CD14-positive monocyte (primary cell): ENCODE data around the gene LRP1B. TPM values are rescaled to one million over a fixed set of nuclear protein-coding genes. Genes with fewer than 3 reads are reported as not detected.

Experiments used
- DNase-seq, 3 donors: peaks; one replicate each; pipeline ENCODE4 v3.0.0-alpha.2; 2011 to 2022
- H2AFZ ChIP-seq: 2 replicates; pipeline ENCODE4 v1.6.0; 2012; ENCODE audit warnings: mild to moderate bottlenecking, low read depth, low read length, inconsistent platforms; ENCODE audit not compliant: insufficient read depth, poor library complexity, severe bottlenecking
- H3K27ac ChIP-seq, 2 donors: 1 replicate in 1 of 2; 2 replicates in 1 of 2; pipeline ENCODE4 v1.5.1; 2012 to 2013; ENCODE audit warnings: low read length in 2 of 2, control low read depth in 1 of 2, inconsistent platforms in 1 of 2, low read depth in 1 of 2, mild to moderate bottlenecking in 1 of 2
- H3K27me3 ChIP-seq, 2 donors: one replicate each; pipeline versions ENCODE4 v1.6.0 to v1.6.1; 2011 to 2013; ENCODE audit warnings: low read length in 2 of 2; ENCODE audit not compliant: control insufficient read depth in 2 of 2, insufficient read depth in 2 of 2
- H3K36me3 ChIP-seq, 2 donors: replicated peaks in 1 of 2; 1 replicate in 1 of 2; 2 replicates in 1 of 2; pipeline versions ENCODE4 v1.5.1 to v1.6.1; 2012 to 2013; ENCODE audit warnings: low read length in 2 of 2, control low read depth in 1 of 2, inconsistent platforms in 1 of 2, mild to moderate bottlenecking in 1 of 2; ENCODE audit not compliant: insufficient read depth in 2 of 2, control insufficient read depth in 1 of 2
- H3K4me1 ChIP-seq, 2 donors: 1 replicate in 1 of 2; 2 replicates in 1 of 2; pipeline versions ENCODE4 v1.5.1 to v1.6.1; 2012 to 2013; ENCODE audit warnings: low read length in 2 of 2, control low read depth in 1 of 2, inconsistent platforms in 1 of 2, mild to moderate bottlenecking in 1 of 2, moderate library complexity in 1 of 2; ENCODE audit not compliant: insufficient read depth in 2 of 2, control insufficient read depth in 1 of 2
- H3K4me2 ChIP-seq: replicated peaks from 2 replicates; pipeline ENCODE3; 2012; ENCODE audit warnings: low read length, moderate library complexity, mild to moderate bottlenecking; ENCODE audit not compliant: poor library complexity, severe bottlenecking; ENCODE audit errors: extremely low read depth
- H3K4me3 ChIP-seq, 3 experiments: fragments of 200-600 bp in 1 of 3; sonication (generic) in 1 of 3; replicated peaks in 1 of 3; 1 replicate in 2 of 3; 2 replicates in 1 of 3; pipeline ENCODE4 v1.5.1; 2011 to 2013; ENCODE audit warnings: low read length in 3 of 3, mild to moderate bottlenecking in 3 of 3, control low read depth in 2 of 3, low read depth in 2 of 3, inconsistent platforms in 1 of 3, moderate library complexity in 1 of 3
- H3K79me2 ChIP-seq: 2 replicates; pipeline ENCODE4 v1.6.0; 2012; ENCODE audit warnings: mild to moderate bottlenecking, control low read depth, inconsistent platforms, low read length, moderate library complexity; ENCODE audit not compliant: insufficient read depth
- H3K9ac ChIP-seq: 2 replicates; pipeline ENCODE4 v1.6.0; 2017; ENCODE audit warnings: low read length, mild to moderate bottlenecking; ENCODE audit not compliant: insufficient read depth, poor library complexity, severe bottlenecking
- H3K9me3 ChIP-seq, 2 donors: replicated peaks in 1 of 2; 1 replicate in 1 of 2; 2 replicates in 1 of 2; pipeline versions ENCODE4 v1.5.1 to v1.6.1; 2012 to 2013; ENCODE audit warnings: low read length in 2 of 2, control low read depth in 1 of 2; ENCODE audit not compliant: control insufficient read depth in 1 of 2, insufficient read depth in 1 of 2
- H4K20me1 ChIP-seq: 2 replicates; pipeline ENCODE4 v1.6.0; 2012; ENCODE audit warnings: mild to moderate bottlenecking, low read length, control low read depth, moderate library complexity; ENCODE audit not compliant: insufficient read depth
- H3K27ac Mint-ChIP-seq, 7 donors: one replicate each; pipeline ENCODE4 v1.8.0; 2020; ENCODE audit warnings: mild to moderate bottlenecking in 7 of 7, mixed read lengths in 7 of 7, moderate library complexity in 6 of 7, inconsistent platforms in 2 of 7
- H3K27me3 Mint-ChIP-seq, 3 donors: one replicate each; pipeline ENCODE4 v1.8.0; 2021 to 2022; ENCODE audit warnings: low read depth in 3 of 3, mild to moderate bottlenecking in 3 of 3, mixed read lengths in 3 of 3, moderate library complexity in 3 of 3, inconsistent platforms in 1 of 3
- H3K36me3 Mint-ChIP-seq, 2 donors: one replicate each; pipeline ENCODE4 v1.8.0; 2020; ENCODE audit warnings: mixed read lengths in 2 of 2, inconsistent platforms in 1 of 2, mild to moderate bottlenecking in 1 of 2
- H3K4me1 Mint-ChIP-seq: one replicate; pipeline ENCODE4 v1.8.0; 2020; ENCODE audit warnings: mild to moderate bottlenecking, mixed read lengths
- H3K4me3 Mint-ChIP-seq, 2 donors: one replicate each; pipeline ENCODE4 v1.8.0; 2020; ENCODE audit warnings: mild to moderate bottlenecking in 2 of 2, mixed read lengths in 2 of 2, moderate library complexity in 1 of 2
- H3K9me3 Mint-ChIP-seq, 7 donors: one replicate each; pipeline ENCODE4 v1.8.0; 2020 to 2022; ENCODE audit warnings: mixed read lengths in 7 of 7, mild to moderate bottlenecking in 6 of 7, moderate library complexity in 6 of 7, inconsistent platforms in 2 of 7
- CTCF ChIP-seq: fragments of 200-600 bp; IDR thresholded peaks from one replicate; pipeline ENCODE4 v1.8.0; 2022; ENCODE audit warnings: antibody characterized with exemption, mild to moderate bottlenecking
- intact Hi-C, 2 donors: fragments of 100-400 bp; cut with micrococcal nuclease; formaldehyde crosslinking; loops; one replicate each; pipeline versions ENCODE4 v1.15.0 to v1.15.1; 2023
- polyA plus RNA-seq, 3 donors: library from polyadenylated mRNA; depleted of rRNA in 1 of 3; unstranded in 2 of 3; stranded (reverse) in 1 of 3; fragments of 300-500 nt in 2 of 3; fragments of >200 nt in 1 of 3; fragmentation: Illumina TruSeq in 2 of 3; gene quantifications; 1 replicate in 2 of 3; 2 replicates in 1 of 3; pipeline ENCODE4 v1.2.3, GENCODE V29; 2012 to 2021

Gene LRP1B
- polyA plus RNA-seq, 3 donors = not detected

- TF ChIP-seq CTCF = no peak
- no peak overlapping the region for H3K27ac ChIP-seq
These were observed 11.5 kb downstream of the LRP1B start for GRCh38 chr2:142119347-142119746.

GRCh38 chr2:142112757-142113221 is 18.0 kb downstream of the LRP1B start:
- H3K27ac Mint-ChIP-seq = no peak overlapping the region
- no peaks in the 10 kb centered on the region for H3K27me3 ChIP-seq
- no peak overlapping the region for H2AFZ ChIP-seq
- no peaks in the 10 kb centered on the region for H3K79me2 ChIP-seq
- no peaks in the 10 kb centered on the region for H3K36me3 Mint-ChIP-seq
- no peaks in the 10 kb centered on the region for H3K4me1 ChIP-seq
- intact Hi-C loops = no loop called here
- no peak for TF ChIP-seq CTCF
- no peak overlapping the region for H3K4me3 ChIP-seq
- H3K4me1 Mint-ChIP-seq = no peaks in the 10 kb centered on the region
- H3K27me3 Mint-ChIP-seq = peaks cover 0 to 2% (median 1%) of the 10 kb centered on the region in 3 donors
- no peak for DNase-seq
- H3K27ac ChIP-seq = no peak overlapping the region
- peaks cover 0 to 3% (median 0%) of the 10 kb centered on the region in 7 donors for H3K9me3 Mint-ChIP-seq
- H3K36me3 ChIP-seq = no peaks in the 10 kb centered on the region
- H3K9me3 ChIP-seq = no peaks in the 10 kb centered on the region
- no peak overlapping the region for H3K4me2 ChIP-seq
- no peak overlapping the region for H3K9ac ChIP-seq
- no peaks in the 10 kb centered on the region for H4K20me1 ChIP-seq
- no peak overlapping the region for H3K4me3 Mint-ChIP-seq

More at GRCh38 chr2:142119347-142119746, 11.5 kb downstream of the LRP1B start:
- Histone ChIP-seq H3K27me3 (no peaks in the 10 kb centered on the region), H3K4me3 (no peak overlapping the region), H3K9me3 (no peaks in the 10 kb centered on the region), H4K20me1 (no peaks in the 10 kb centered on the region), H3K79me2 (no peaks in the 10 kb centered on the region), H2AFZ (no peak overlapping the region), H3K4me1 (no peaks in the 10 kb centered on the region), H3K36me3 (no peaks in the 10 kb centered on the region), H3K9ac (no peak overlapping the region), H3K4me2 (no peak overlapping the region)
- H3K27ac Mint-ChIP-seq = no peak overlapping the region
- peaks cover 0 to 3% (median 0%) of the 10 kb centered on the region in 7 donors for H3K9me3 Mint-ChIP-seq
- intact Hi-C loops = no loop called here
- H3K27me3 Mint-ChIP-seq = peaks cover 1 to 5% (median 3%) of the 10 kb centered on the region in 3 donors
- no peaks in the 10 kb centered on the region for H3K4me1 Mint-ChIP-seq
- no peak overlapping the region for H3K4me3 Mint-ChIP-seq
- no peak for DNase-seq
- H3K36me3 Mint-ChIP-seq = no peaks in the 10 kb centered on the region
